ENCODE data around the gene CEP128.

DNA sequence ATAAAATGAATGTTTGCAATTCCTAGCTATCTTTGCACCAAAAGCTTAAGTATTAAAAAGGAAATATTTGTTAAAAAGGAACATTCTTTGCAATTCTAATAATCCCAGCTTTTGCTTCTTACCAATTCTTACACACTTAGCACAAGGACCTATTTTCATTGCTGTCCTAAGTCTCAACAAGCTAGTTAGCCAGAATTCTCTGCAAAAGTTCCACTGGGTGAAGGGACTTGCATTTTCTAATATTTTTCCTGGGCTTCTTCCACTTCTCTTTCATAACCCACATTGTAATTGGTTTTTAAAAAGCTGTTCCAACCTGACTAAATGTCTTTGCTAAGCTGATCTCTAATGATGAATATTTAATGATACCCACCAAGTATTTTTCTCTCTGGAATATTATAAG, 422.5 kb downstream of the CEP128 start:
- TF ChIP-seq, protein P1, sequence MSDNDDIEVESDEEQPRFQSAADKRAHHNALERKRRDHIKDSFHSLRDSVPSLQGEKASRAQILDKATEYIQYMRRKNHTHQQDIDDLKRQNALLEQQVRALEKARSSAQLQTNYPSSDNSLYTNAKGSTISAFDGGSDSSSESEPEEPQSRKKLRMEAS (IDR thresholded peaks at IDR 0.05) = no peak
- TF ChIP-seq FOSL1 (IDR thresholded peaks at IDR 0.05; ENCODE audit: low read depth) (no peak), EGR1 (IDR thresholded peaks at IDR 0.05; ENCODE audit: low read depth) (no peak), POLR2AphosphoS5 (IDR thresholded peaks at IDR 0.05; ENCODE audit: low read depth, low read length) (no peak), EZH2 (IDR thresholded peaks at IDR 0.05) (no peak), TCF7L2 (IDR thresholded peaks at IDR 0.05; ENCODE audit: borderline replicate concordance, extremely low read depth, insufficient read depth, insufficient read length) (no peak), ZNF274 (IDR thresholded peaks at IDR 0.05; ENCODE audit: low read depth, low read length) (no peak), POLR2A (IDR thresholded peaks at IDR 0.05; ENCODE audit: borderline replicate concordance, extremely low read depth, insufficient read depth, insufficient read length) (no peak), RAD21 (IDR thresholded peaks at IDR 0.05; ENCODE audit: low read depth) (no peak), ZFX (IDR thresholded peaks at IDR 0.05) (no peak)
- TF ChIP-seq, protein P2, sequence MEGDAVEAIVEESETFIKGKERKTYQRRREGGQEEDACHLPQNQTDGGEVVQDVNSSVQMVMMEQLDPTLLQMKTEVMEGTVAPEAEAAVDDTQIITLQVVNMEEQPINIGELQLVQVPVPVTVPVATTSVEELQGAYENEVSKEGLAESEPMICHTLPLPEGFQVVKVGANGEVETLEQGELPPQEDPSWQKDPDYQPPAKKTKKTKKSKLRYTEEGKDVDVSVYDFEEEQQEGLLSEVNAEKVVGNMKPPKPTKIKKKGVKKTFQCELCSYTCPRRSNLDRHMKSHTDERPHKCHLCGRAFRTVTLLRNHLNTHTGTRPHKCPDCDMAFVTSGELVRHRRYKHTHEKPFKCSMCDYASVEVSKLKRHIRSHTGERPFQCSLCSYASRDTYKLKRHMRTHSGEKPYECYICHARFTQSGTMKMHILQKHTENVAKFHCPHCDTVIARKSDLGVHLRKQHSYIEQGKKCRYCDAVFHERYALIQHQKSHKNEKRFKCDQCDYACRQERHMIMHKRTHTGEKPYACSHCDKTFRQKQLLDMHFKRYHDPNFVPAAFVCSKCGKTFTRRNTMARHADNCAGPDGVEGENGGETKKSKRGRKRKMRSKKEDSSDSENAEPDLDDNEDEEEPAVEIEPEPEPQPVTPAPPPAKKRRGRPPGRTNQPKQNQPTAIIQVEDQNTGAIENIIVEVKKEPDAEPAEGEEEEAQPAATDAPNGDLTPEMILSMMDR (IDR thresholded peaks at IDR 0.05 in 2 of 3, conservative IDR thresholded peaks at IDR 0.05 in 1 of 3; ENCODE audit: borderline replicate concordance in 1 of 3, insufficient read depth in 1 of 3, low read depth in 2 of 3, low read length in 2 of 3) = no peak
- TF ChIP-seq, protein P3, sequence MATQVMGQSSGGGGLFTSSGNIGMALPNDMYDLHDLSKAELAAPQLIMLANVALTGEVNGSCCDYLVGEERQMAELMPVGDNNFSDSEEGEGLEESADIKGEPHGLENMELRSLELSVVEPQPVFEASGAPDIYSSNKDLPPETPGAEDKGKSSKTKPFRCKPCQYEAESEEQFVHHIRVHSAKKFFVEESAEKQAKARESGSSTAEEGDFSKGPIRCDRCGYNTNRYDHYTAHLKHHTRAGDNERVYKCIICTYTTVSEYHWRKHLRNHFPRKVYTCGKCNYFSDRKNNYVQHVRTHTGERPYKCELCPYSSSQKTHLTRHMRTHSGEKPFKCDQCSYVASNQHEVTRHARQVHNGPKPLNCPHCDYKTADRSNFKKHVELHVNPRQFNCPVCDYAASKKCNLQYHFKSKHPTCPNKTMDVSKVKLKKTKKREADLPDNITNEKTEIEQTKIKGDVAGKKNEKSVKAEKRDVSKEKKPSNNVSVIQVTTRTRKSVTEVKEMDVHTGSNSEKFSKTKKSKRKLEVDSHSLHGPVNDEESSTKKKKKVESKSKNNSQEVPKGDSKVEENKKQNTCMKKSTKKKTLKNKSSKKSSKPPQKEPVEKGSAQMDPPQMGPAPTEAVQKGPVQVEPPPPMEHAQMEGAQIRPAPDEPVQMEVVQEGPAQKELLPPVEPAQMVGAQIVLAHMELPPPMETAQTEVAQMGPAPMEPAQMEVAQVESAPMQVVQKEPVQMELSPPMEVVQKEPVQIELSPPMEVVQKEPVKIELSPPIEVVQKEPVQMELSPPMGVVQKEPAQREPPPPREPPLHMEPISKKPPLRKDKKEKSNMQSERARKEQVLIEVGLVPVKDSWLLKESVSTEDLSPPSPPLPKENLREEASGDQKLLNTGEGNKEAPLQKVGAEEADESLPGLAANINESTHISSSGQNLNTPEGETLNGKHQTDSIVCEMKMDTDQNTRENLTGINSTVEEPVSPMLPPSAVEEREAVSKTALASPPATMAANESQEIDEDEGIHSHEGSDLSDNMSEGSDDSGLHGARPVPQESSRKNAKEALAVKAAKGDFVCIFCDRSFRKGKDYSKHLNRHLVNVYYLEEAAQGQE (IDR thresholded peaks at IDR 0.05; ENCODE audit: low read depth) = no peak
- TF ChIP-seq, protein P4, sequence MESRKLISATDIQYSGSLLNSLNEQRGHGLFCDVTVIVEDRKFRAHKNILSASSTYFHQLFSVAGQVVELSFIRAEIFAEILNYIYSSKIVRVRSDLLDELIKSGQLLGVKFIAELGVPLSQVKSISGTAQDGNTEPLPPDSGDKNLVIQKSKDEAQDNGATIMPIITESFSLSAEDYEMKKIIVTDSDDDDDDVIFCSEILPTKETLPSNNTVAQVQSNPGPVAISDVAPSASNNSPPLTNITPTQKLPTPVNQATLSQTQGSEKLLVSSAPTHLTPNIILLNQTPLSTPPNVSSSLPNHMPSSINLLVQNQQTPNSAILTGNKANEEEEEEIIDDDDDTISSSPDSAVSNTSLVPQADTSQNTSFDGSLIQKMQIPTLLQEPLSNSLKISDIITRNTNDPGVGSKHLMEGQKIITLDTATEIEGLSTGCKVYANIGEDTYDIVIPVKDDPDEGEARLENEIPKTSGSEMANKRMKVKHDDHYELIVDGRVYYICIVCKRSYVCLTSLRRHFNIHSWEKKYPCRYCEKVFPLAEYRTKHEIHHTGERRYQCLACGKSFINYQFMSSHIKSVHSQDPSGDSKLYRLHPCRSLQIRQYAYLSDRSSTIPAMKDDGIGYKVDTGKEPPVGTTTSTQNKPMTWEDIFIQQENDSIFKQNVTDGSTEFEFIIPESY (IDR thresholded peaks at IDR 0.05; ENCODE audit: extremely low read depth, insufficient replicate concordance, low read length) = no peak

Data from HCT116 (cell line).